SK-N-MC (cell line): ENCODE measurements around the gene CFAP73.
"Not testable (repeated sequence)": the region's sequence is repeated elsewhere in the genome, so short reads cannot be mapped to it uniquely, and the experiment has no call there.

Source experiments
- DNase-seq: peaks from one replicate; pipeline ENCODE4 v3.0.0-alpha.2; 2011; ENCODE audit warnings: low read depth, low spot score
- H3K27ac ChIP-seq: fragments of 200-600 bp; sonication (generic); 2 replicates; pipeline ENCODE4 v1.5.1; 2016; ENCODE audit warnings: mixed run types
- H3K36me3 ChIP-seq: fragments of 200-600 bp; sonication (generic); 2 replicates; pipeline ENCODE4 v1.6.1; 2017; ENCODE audit warnings: antibody characterized with exemption, low read length, mixed read lengths; ENCODE audit not compliant: insufficient read depth
- H3K4me3 ChIP-seq: fragments of 200-600 bp; sonication (generic); 2 replicates; pipeline ENCODE4 v1.5.1; 2016
- H3K9ac ChIP-seq: fragments of 200-600 bp; sonication (generic); 2 replicates; pipeline ENCODE4 v1.8.0; 2017; ENCODE audit warnings: mixed run types, mixed read lengths; ENCODE audit not compliant: insufficient read length
- H3K9me3 ChIP-seq: fragments of 200-600 bp; sonication (generic); 2 replicates; pipeline ENCODE4 v1.6.1; 2017; ENCODE audit warnings: low read depth, mild to moderate bottlenecking, antibody characterized with exemption, low read length, moderate library complexity, mixed read lengths
- EZH2 ChIP-seq: fragments of 200-600 bp; sonication (generic); IDR thresholded peaks from one replicate; pipeline ENCODE4 v1.6.1; 2017; ENCODE audit warnings: antibody characterized with exemption
- FOXP2 ChIP-seq: optimal IDR thresholded peaks from 2 replicates; pipeline ENCODE3; 2011; ENCODE audit warnings: mild to moderate bottlenecking, moderate library complexity; ENCODE audit not compliant: insufficient read depth; ENCODE audit errors: extremely low read length, control extremely low read depth
- POLR2AphosphoS5 ChIP-seq: IDR thresholded peaks from 2 replicates; pipeline ENCODE4 v1.6.1; 2012; ENCODE audit warnings: mild to moderate bottlenecking, low read depth, low read length, borderline replicate concordance

The CFAP73 gene

DNA sequence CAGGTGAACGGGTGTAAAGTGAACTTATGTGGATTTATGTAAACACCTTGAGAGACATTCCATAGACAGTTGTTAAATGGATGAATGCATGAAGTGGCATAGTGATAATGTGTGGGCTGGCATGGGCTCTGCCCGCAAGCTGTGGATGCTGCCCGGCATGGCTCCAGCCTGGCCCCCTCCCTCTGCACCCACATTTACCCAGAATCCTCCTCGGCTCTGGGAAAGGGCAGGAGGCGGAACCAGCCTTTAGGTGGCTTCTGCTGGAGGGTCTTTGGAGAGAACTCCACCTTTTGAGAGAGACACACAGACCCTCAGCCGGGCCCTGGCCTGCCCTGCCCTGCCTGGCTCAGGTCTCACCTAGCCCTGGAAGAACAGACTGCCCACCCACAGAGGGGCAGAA, 32.6 kb upstream of the CFAP73 start:
- no peak overlapping the region for H3K4me3 ChIP-seq
- no peak overlapping the region for H3K9ac ChIP-seq
- H3K9me3 ChIP-seq, result no peaks in the 10 kb centered on the region
- H3K27ac ChIP-seq, result no peak overlapping the region
- no peaks in the 10 kb centered on the region for H3K36me3 ChIP-seq
- no peak for DNase-seq
- TF ChIP-seq POLR2AphosphoS5, result no peak
- TF ChIP-seq FOXP2, result no peak
- no peak for TF ChIP-seq EZH2

DNA sequence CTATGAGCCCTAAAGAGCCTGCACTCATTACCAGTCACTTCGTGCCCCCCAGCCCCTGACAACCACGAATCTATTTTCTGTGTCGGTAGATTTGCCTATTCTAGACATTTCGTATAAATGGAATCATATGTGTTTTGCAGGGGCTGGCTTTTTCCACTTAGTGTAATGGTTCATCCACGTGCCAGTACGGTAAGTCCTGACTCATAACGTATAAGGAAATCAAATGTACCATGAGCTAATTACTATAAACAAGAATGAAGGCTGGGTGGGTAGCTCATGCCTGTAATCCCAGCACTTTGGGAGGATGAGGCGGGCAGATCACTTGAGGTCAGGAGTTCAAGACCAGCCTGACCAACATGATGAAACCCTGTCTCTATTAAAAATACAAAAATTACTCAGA, 31.8 kb upstream of the CFAP73 start:
- not testable (repeated sequence) for H3K36me3 ChIP-seq, H3K9ac ChIP-seq, H3K27ac ChIP-seq, H3K9me3 ChIP-seq, H3K4me3 ChIP-seq, DNase-seq

DNA sequence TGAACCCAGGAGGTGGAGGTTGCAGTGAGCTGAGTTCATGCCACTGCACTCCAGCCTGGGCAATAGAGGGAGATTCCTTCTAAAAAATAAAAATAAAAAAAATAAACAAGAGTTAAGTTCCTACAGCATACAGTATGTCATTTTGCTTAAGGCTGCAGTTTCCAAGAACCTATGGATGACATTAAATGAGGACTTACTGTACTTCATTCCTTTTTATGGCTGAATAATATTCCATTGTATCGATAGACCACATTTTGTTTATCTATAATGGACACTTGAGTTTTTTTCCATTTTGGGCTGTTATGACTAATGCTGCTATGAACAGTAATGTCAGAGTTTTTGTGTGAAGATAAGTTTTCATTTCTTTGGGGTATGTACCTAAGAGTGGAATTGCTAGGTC, 31.4 kb upstream of the CFAP73 start:
- H3K9me3 ChIP-seq, result no peaks in the 10 kb centered on the region

DNA sequence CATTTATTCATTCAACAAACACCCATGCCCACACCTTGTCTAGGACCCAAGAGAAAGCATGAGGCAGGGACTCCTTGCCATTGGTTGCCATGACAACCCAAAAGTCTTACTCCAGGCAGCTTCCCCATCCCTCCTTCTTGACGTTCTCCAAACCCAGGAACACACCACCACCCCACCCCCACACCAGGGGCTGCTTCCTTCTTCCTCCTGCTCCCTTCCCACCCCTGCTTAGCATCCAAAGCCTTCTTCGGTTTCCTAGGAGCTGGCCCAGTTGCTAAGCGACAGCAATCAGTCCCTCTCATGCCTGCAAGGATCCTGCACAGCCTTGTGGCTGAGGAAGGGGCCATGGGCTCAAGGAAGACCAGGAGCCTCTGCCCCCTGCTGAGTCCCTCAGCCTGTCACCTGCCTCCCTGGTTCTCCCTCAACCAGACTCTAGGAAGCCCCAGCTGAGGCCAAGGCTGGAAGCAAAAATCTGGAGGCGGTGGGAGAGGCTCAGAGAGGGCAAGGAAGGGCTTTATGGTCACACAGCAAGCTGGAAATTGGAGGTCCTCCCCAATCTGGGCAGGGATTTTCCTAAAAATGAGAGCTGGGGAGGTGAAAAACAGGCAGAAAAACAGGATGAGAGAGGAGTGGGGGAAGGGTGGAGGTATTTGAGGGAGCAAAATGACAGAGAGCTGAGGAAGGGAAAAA, 29.4 kb upstream of the CFAP73 start:
- H3K9me3 ChIP-seq, result no peaks in the 10 kb centered on the region
- H3K4me3 ChIP-seq, result no peak overlapping the region
- no peak for DNase-seq
- no peaks in the 10 kb centered on the region for H3K36me3 ChIP-seq
- TF ChIP-seq POLR2AphosphoS5 (no peak), FOXP2 (no peak), EZH2 (no peak)
- no peak overlapping the region for H3K27ac ChIP-seq
- no peak overlapping the region for H3K9ac ChIP-seq

More for the DNA sequence above, 31.4 kb upstream of the CFAP73 start:
- no peak overlapping the region for H3K27ac ChIP-seq
- TF ChIP-seq FOXP2 (no peak), EZH2 (no peak), POLR2AphosphoS5 (no peak)
- H3K9ac ChIP-seq, result no peak overlapping the region
- DNase-seq, result no peak
- H3K4me3 ChIP-seq, result no peak overlapping the region
- H3K36me3 ChIP-seq, result no peaks in the 10 kb centered on the region

DNA sequence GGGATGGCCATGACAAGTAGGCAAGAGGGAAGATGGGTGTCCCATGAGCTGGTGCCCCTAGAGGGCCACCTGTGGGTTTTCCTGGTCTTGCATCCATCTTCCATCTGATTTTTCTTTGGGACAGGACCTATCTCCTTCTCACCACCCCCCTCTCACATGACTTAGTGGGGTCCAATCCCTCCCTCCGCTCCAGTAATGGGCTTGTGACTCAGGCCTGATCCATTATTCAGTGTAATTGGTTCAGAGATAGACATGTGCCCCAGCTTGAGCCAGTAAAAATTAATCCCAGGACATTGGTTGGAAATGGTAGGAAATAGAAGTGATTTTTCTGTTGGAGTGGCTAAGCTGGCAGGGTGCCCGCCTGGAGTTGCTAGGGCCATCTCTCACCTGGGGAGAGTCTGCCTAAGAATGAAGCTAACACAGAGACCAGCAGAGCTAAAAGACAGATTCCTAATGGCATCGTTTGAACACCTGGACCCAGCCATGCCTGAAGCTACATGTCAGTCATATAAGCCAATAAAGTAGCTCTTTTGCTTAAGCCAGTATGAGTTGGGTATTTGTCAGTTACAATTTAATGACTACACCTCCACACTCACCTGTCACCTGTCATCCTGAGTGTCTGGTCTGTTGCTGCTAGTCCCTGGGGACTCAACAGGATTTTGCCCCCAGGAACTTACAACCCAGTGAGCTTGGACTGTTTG, 28.7 kb upstream of the CFAP73 start:
- Histone ChIP-seq H3K36me3 (no peaks in the 10 kb centered on the region), H3K27ac (no peak overlapping the region), H3K4me3 (no peak overlapping the region), H3K9ac (no peak overlapping the region), H3K9me3 (no peaks in the 10 kb centered on the region)
- TF ChIP-seq EZH2 (no peak), POLR2AphosphoS5 (no peak), FOXP2 (no peak)
- DNase-seq, result no peak

DNA sequence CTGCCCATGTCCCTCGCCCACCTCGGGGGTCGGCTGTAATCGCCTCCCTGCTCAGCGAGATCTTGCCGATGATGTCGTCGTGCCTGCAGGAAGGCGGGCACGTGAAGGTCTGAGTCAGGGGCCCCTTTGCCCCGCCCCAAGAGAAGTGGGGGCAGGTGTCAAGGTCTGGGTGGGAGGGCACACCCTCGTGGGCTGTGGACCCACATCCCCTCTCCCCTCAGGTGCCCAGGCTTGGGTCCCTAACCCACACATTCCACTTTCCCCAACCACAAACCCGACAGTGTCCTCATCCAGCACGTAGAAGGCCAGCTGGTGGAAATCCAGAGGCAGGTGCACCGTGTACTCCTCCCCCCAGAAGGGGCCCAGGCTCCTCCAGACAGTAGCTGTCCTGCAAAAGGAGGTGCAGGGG, 21.7 kb upstream of the CFAP73 start:
- H3K27ac ChIP-seq, result no peak overlapping the region
- H3K9ac ChIP-seq, result no peak overlapping the region
- H3K36me3 ChIP-seq, result no peaks in the 10 kb centered on the region
- no peak overlapping the region for H3K4me3 ChIP-seq
- DNase-seq, result no peak
- H3K9me3 ChIP-seq, result no peaks in the 10 kb centered on the region
- TF ChIP-seq POLR2AphosphoS5 (no peak), FOXP2 (no peak), EZH2 (no peak)

DNA sequence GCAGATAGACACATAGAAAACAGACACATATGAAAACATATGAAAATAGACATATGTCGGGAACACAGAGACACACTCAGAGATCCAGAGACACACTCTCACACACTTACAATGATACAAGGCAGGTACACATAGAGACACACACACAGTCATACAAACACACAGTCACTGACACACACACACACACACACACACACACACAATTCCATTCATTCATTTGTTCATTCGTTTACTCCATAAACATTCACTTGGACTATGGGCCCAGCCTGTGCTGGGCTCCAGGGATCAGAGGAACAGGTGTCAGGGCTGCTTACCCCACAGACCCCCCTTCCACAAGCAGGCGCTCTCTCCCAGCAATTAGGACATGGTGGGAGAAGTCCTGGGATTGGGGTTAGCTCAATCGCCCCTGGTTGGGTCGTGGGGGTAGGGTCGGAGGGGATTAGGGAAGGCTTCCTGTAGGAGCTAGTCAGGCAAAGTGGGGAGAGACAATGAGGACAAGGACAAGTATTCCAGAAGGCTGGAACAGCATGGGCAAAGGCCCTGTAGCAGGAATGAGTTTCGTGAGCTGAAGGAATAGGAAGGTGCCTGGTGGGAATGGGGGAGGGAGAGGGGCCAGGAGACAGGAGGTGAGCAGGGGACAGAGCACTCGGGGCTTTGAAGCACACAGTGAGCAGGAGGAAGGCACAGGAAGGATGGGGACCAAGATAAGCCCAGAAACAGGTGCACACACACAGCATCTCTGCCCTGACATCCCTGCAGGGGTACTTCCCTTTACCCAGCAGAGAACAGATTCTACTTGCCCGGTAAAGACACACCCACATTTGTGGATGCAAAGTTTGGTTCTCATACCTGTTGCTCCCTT, 20.5 kb upstream of the CFAP73 start:
- TF ChIP-seq FOXP2 (no peak), POLR2AphosphoS5 (no peak), EZH2 (no peak)
- Histone ChIP-seq H3K36me3 (no peaks in the 10 kb centered on the region), H3K9me3 (no peaks in the 10 kb centered on the region), H3K4me3 (no peak overlapping the region), H3K27ac (no peak overlapping the region), H3K9ac (no peak overlapping the region)
- DNase-seq, result no peak

DNA sequence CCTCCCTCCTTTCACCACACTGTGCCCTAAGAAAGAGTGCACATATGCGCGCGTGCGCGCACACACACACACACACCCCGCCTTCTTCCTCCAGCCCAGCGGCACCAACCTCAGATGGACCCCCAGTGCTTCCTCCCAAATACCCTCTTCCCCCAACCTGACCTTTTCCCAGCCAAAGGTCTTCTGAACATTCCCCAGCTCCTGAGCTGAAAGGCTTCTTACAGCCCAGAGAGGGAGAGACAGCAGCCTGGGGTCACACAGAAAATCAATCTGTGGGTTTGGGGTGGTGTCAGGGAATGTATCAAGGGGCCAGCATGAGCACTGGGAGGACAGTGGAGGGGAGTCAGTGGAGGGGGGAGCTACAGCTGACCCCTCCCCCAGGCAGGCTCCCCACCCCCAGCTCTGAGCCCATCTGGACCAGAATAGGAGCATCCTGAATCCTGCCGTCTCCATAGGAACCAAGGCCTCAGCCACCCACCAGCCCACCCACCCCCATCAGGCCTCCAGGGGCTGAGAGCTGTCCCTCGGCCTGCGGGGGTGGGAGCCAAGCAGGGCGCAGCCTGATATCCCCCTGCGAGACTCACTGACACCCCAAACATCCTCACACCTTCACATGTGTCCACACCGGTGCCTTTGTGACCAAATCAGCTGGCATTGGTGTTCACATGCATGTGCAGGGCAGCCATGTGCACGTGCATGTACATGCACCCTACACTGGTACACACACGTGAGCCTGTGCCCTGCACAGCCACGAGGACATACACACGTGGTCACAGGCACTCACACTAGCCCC, 19.7 kb upstream of the CFAP73 start:
- H3K36me3 ChIP-seq, result no peaks in the 10 kb centered on the region
- no peak overlapping the region for H3K4me3 ChIP-seq
- no peak overlapping the region for H3K27ac ChIP-seq
- no peaks in the 10 kb centered on the region for H3K9me3 ChIP-seq
- DNase-seq, result no peak
- H3K9ac ChIP-seq, result no peak overlapping the region
- TF ChIP-seq POLR2AphosphoS5, result no peak
- TF ChIP-seq FOXP2, result no peak
- no peak for TF ChIP-seq EZH2
